Measurements from ENCODE around the gene ATF6.

Gene ATF6

GRCh38 chr1:161771973-161772372 is 5.9 kb downstream of the ATF6 start:
- TF ChIP-seq ZFX (IDR thresholded peaks at IDR 0.05) (no peak), CTCF (conservative IDR thresholded peaks at IDR 0.05) (no peak)
- H3K27ac ChIP-seq = no peak overlapping the region

GRCh38 chr1:161772397-161772796 is 6.3 kb downstream of the ATF6 start:
- TF ChIP-seq CTCF (conservative IDR thresholded peaks at IDR 0.05) (no peak), ZFX (IDR thresholded peaks at IDR 0.05) (no peak)
- no peak overlapping the region for H3K27ac ChIP-seq

GRCh38 chr1:161773791-161774190 is 7.7 kb downstream of the ATF6 start:
- no peak for TF ChIP-seq CTCF (conservative IDR thresholded peaks at IDR 0.05)
- TF ChIP-seq ZFX (IDR thresholded peaks at IDR 0.05) = no peak
- H3K27ac ChIP-seq = no peak overlapping the region

GRCh38 chr1:161777261-161777660 is 11.1 kb downstream of the ATF6 start:
- TF ChIP-seq CTCF (conservative IDR thresholded peaks at IDR 0.05) = no peak
- TF ChIP-seq ZFX (IDR thresholded peaks at IDR 0.05) = no peak
- H3K27ac ChIP-seq = no peak overlapping the region

- no peak overlapping the region for H3K27ac ChIP-seq
- TF ChIP-seq CTCF (conservative IDR thresholded peaks at IDR 0.05) = no peak
- TF ChIP-seq ZFX (IDR thresholded peaks at IDR 0.05) = no peak
Measured at GRCh38 chr1:161778522-161778921, 12.4 kb downstream of the ATF6 start.

GRCh38 chr1:161779393-161779792 is 13.3 kb downstream of the ATF6 start:
- H3K27ac ChIP-seq = no peak overlapping the region
- no peak for TF ChIP-seq ZFX (IDR thresholded peaks at IDR 0.05)
- no peak for TF ChIP-seq CTCF (conservative IDR thresholded peaks at IDR 0.05)

DNA sequence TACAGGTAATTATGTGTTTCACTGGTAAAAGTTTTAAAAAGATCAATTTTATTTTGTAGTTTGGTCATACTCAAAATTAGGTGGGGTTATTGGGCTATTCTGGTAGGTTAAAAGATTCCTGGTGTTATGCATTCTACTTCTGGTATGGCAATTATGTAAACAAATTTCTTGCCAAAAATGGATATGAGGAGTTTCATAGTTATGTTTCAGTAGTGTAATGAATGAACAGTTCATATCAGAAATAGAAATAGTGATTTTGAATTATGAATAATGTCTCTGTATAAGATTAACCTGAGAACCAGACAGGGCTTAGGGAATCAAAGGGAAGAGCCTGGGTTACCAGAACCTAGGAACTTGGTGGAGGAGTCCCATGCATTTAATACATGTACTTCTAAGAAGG is 15.9 kb downstream of the ATF6 start:
- TF ChIP-seq ZFX (IDR thresholded peaks at IDR 0.05) (no peak), CTCF (conservative IDR thresholded peaks at IDR 0.05) (no peak)
- no peak overlapping the region for H3K27ac ChIP-seq

All from C4-2B (cell line).